ENCODE data around the gene EEF1G.

DNA sequence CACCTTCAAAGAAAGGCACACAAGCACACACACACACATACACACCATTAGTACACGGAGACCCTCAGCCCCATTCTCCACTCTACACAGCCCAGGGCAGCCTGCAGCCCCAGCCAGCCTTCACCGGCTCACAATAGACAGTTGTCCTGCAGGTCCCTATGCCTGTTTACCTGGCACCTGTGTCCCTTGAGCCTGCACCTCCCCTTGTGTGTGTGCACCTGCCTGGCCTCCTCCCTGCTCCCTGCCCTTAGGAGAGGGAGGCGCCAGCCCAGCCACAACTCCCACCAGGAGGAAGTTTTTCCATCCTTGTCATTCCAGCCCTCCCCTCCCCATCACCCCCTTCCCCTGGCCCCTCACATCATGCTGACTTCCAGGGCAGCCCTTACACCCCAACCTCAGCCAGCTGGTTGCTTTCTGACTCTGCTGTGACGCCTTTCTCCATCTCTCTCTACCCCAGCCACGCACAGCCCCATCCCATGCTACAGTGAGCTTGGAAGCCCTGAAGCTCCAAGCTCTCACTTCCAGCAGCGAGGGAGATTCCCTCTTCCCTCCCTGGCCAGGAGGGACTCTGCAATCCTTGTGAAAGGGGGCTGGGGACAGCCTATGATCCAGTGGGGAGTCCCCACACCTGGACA is 31.5 kb downstream of the EEF1G start:
- no peak for TF ChIP-seq NFIC (IDR thresholded peaks at IDR 0.05)
- no peak for TF ChIP-seq CEBPB (IDR thresholded peaks at IDR 0.05)
- no peak for TF ChIP-seq EP300 (IDR thresholded peaks at IDR 0.05; ENCODE audit: borderline replicate concordance)
- TF ChIP-seq, protein P1, sequence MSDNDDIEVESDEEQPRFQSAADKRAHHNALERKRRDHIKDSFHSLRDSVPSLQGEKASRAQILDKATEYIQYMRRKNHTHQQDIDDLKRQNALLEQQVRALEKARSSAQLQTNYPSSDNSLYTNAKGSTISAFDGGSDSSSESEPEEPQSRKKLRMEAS (IDR thresholded peaks at IDR 0.05) = no peak
- TF ChIP-seq, protein P2, sequence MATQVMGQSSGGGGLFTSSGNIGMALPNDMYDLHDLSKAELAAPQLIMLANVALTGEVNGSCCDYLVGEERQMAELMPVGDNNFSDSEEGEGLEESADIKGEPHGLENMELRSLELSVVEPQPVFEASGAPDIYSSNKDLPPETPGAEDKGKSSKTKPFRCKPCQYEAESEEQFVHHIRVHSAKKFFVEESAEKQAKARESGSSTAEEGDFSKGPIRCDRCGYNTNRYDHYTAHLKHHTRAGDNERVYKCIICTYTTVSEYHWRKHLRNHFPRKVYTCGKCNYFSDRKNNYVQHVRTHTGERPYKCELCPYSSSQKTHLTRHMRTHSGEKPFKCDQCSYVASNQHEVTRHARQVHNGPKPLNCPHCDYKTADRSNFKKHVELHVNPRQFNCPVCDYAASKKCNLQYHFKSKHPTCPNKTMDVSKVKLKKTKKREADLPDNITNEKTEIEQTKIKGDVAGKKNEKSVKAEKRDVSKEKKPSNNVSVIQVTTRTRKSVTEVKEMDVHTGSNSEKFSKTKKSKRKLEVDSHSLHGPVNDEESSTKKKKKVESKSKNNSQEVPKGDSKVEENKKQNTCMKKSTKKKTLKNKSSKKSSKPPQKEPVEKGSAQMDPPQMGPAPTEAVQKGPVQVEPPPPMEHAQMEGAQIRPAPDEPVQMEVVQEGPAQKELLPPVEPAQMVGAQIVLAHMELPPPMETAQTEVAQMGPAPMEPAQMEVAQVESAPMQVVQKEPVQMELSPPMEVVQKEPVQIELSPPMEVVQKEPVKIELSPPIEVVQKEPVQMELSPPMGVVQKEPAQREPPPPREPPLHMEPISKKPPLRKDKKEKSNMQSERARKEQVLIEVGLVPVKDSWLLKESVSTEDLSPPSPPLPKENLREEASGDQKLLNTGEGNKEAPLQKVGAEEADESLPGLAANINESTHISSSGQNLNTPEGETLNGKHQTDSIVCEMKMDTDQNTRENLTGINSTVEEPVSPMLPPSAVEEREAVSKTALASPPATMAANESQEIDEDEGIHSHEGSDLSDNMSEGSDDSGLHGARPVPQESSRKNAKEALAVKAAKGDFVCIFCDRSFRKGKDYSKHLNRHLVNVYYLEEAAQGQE (IDR thresholded peaks at IDR 0.05; ENCODE audit: low read depth) = no peak

Measured in Ishikawa (cell line).